ENCODE data around the gene TMEM86A.
A peak's percentile ranks its signal among the peaks of the same experiment; 100 is the strongest.

Gene TMEM86A

DNA sequence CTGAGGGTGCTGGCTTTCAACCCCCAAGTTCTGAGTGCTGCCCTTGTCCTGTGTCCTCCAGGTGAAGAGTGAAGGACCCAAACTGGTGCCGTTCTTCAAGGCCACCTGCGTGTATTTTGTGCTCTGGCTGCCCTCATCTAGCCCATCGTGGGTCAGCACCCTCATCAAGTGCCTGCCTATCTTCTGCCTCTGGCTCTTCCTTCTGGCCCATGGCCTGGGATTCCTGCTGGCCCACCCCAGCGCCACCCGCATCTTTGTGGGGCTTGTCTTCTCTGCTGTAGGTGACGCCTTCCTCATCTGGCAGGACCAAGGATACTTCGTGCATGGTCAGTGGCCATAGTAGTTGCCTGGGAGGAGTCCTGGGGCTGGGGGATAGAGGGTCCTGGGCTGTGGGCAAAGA is 2.3 kb downstream of the TMEM86A start:
- no peak for DNase-seq

DNA sequence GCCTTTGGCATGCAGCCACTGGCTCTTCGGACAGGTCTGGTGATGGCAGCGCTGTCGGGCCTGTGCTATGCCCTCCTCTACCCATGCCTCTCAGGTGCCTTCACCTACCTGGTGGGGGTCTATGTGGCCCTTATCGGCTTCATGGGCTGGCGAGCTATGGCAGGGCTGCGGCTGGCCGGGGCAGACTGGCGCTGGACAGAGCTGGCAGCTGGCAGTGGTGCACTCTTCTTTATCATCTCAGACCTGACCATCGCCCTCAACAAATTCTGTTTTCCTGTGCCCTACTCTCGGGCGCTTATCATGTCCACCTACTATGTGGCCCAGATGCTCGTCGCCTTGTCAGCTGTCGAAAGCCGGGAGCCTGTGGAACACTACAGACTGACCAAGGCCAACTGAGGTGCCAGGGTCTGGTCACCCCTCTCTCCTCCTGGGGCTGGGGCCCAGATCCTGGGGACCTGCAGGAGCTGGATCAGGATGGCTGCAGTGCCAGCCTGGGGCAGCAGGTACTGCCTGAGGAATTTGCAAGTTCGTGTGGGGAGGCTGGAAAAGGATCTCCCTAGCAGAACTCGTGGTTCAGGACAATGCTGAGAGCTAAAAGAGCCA is 3.1 kb downstream of the TMEM86A start:
- DNase-seq = no peak

DNA sequence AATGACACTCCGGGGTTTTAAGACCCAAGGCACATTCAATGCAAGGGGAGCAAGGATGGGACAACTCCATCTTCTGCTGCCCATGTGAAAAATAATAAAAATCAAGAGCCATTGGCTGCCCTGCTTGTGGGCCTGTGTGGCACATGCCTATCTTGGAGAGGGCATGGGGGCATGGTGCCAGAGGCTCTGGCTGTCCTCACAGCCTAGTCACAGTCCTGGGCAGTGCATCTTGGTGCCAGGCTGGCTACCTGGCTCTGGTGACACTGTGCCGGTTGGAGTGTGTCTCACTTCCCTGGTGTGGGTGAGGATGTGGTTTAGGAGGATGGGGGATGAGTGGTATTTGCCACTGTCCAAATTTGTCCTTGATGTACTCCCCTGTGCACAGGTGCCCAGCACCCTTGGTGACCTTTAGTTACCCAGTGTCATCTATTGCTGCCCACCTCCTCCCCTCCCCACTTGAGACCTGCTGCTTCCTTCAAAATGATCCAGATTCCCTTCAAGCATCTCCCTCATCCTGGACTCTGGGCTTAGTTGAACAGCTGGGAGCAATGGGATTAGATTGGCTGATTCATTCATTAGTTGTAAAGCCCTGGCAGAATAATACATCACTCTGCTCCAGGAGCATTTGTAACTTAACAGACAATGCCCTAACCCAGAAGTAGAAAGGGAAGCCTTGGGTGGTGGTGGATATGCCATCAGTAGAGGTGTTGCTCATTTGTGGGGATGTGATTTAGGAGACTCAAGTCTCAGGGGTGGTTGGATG is 4.6 kb downstream of the TMEM86A start:
- DNase-seq = no peak

DNA sequence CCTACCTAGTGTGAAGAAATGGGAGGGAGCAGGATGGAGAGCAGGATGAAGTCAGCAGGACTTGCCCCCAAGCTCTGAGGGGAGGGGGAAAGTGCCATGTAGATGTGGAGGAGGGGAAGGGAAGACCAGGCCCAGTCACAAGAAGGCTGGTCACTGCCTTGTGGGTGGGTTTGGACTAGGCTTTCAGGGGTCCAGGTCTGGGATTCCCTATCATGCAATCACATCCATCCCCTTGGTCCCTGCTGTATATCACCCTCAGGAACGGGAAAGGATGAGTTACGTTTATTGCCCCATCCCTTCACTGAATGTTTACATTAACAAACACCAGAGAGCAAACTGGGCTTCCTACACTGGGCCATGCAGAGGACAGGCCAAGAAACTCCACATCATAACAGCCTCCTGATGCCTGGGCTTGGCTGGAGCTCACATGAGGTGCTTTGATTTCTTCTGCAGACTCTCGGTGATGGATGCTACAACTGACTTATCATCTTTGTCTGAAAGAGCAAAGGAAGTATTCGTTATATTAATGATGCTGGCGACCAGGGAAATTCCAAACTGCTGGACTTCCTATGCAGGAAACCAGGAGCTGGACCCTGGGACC is 5.6 kb downstream of the TMEM86A start:
- DNase-seq = no peak

DNA sequence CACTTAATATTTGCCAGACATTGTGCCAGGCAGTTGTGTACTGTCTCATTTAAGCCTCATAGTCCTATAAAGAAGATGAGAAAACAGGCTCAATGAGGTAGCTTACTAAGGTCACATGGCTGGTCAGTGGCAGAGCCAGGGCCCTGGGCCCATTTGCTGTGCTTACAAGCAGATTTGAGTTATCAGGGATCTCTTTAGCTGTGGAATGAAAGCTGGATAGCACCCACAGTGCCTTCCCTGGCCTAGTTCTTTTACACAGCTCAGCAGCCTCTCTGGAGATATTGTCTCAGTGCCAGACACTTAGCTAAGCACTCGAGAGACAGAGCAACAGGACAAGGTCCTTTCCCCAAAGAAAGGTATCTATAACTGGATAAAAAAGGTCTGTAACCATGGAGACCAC is 6.1 kb downstream of the TMEM86A start:
- no peak for DNase-seq

DNA sequence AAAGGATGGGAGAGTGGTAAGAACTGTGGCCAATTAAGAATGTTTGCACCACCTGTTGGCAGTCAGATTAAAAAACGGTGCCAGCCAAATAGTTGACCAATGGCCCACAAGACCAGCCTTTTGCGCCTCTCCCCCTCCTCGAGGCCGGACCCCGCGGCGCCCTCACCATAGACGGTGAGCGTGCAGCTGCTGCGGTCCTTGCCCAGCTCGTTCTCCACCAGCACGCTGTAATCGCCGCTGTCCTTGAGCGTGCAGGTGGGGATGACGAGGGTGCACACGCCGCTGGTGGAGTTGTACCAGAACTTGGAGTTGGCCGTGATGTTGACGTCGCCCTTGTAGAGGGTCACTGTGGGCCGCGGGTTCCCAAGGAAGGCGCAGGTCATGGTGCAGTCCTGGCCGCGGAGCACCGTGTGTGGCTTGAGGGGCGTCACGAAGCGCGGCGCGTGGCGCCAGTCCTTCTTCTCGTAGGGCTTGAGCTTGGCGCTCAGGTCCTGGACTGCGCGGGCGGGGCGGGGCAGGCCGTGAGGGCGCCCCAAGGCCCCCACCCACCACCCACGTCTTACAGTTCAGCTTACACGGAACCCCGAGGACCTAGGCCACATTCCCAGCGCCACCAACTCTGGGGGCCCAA is 7.2 kb downstream of the TMEM86A start:
- peak; percentile 11 for DNase-seq

DNA sequence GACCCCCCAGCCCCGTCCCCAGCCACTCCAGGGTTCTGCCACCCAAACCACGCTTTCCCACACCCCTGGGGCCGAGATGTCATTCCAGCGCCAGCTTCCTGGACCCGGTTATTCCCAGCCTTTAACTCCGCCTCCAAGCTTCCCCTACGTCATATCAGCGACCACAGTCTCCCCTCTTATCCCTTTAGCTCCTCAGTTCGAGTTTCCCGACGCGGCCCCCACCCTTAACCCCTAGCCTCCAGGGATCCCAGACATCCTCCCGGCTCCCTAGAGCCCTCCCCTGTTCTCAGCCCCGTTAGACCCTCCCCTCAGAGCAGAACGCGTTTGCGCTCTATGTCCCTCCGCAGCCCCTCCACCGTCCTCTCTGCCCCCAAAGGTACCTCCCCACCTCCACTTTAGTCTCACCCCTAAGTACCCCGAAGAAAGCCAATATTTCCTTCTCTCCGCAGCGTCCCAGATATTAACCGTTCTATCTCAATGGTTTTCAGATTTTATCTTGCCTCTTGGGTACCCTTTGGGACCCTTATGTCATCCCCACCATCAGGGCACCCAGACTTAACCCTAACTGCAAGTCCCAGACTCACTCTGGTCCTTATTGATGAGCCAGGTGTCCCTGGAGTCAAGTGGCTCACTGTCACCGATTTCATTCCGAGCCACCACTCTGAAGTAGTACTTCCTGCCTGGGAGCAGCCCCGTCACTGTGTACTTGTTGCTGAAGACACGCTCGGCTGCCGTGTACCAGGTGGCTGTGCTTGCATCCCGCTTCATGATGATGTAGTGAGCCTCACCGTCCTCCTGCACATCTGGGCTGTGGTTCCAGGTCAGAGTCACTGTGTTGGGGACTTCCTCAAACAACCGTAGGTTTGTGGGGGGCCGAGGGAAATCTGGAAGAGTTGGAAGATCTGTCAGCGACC is 8.0 kb downstream of the TMEM86A start:
- DNase-seq = peak; percentile 37

DNA sequence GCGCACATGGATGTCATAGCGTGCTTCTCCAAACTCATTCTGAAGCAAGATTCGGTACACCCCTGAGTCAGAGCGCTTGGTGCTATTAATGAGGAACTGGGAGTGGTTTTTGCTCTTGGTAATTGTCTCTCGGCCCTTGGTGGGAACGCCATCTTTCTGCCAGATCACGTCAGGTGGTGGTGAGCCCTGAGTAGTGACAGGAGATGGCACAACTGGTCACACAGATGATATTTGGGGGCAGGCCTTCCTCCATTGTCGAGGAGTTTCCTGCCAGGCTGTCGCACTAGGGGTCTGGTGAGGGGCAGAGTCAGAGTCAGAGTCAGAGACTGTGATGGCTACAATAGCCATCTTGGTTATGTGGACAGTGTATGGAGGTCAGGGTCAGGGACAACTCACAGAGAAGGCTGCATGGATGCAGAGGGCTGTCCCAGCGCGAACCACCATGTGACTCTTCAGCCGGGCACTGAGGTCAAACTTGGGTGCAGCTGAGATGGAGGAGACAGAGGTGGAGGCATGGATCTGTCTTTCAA is 9.3 kb downstream of the TMEM86A start:
- no peak for DNase-seq

DNA sequence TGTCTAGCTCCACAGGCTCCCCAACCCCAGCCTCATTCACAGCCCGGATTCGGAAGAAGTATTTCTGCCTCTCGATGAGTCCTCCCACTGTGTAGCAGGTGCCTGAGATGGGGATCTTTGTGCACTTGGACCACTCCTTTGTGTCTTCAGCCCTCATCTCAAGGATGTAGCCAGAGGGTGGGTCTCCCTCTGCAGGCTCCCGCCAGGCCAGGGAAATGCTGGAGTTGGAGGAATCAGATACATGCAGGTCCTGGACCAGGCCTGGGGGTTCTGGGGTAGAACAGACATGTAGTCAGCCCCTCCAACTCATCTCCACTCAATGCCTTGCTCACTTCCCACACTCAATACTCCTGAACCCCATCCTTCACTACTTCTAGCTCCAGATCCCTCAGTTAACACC is 10.8 kb downstream of the TMEM86A start:
- DNase-seq = no peak

DNA sequence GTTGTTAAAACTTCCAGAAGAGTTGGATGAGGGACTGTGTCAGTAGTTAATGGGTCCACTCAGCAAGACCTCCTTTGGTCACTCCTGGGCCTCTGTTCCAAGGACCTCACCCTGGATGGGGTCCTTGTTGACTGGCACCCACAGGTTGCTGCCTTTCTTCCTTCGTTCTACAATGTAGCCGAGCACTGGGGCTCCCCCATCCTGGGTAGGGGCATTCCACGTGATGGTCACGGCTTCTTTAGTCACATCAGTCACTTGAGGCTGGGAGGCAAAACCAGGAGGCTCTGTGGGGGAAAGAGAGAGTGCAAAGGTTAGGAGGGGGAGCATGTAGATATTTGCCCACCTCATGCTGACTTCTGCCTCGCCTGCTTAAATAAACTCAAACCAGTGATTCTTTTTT is 12.0 kb downstream of the TMEM86A start:
- DNase-seq = no peak

DNA sequence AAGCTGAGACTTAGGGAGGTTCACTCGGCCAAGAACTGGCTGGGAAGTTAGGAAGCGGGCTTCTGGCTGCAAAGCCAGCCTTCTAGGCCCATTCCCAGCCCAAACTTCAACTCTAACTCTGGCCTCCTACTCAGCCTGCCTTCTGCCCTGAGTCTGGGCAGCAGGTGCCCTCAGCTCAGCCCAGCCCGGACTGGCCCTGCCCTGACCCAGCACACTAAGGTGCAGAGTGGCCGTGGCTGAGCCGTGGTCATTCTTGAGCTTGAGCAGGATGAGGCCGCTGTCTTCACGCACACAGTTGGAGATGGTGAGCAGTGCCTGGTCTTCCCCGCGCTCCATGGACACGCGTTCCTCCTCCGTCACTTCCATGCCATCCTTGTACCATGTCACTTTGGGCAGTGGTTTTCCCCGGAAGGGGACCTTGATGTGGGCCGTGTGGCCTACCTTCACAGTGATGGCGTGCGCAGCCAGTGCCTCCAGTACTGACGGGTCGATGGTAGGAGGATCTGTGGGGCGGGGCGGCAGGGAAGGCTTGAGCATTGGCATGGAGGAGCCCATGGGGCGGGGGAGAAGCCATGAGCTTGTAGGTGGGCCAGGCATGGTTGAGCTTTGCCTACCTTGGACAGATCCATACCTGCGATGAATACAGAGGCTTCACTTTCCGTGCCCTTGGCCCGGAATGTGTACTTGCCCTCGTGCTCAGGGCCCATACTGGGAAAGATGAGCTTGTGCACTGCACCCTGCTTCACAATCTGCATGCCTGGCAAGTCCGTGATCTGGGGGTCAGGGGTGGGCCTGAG is 15.3 kb downstream of the TMEM86A start:
- no peak for DNase-seq

DNA sequence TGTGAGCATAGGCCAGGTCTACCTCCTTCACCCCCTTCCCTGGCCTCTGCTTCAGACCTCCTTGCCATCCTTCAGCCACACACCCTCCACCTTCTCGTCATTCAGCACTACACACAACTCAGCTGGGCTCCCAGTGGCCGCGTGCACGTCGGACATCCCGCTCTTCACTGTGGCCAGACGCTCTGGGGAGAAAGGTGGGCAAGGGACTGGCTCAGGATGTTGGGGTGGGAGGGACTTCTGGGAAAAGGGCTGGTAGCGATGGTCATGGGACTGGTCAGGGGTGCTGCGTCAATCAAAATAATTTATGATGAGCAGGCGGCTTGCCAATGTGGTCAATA is 15.8 kb downstream of the TMEM86A start:
- no peak for DNase-seq

DNA sequence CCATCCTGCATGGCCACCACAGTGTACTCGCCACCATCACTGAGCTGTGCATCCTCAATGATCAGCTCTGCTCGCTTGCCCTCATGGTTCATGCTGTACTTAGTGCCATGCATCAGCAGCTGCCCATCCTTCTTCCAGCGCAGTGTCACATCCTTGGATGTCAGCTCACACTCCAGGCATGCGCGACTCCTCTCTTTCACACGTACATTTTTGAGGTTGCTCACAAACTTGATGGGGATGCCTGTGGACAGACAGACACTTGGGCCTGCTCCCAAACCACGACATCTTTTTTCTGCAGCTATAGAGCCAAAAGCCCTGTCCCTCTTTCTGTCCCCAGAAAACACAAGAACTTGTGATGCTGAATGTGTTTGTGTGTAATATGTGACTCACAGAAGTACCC is 16.9 kb downstream of the TMEM86A start:
- DNase-seq = no peak

DNA sequence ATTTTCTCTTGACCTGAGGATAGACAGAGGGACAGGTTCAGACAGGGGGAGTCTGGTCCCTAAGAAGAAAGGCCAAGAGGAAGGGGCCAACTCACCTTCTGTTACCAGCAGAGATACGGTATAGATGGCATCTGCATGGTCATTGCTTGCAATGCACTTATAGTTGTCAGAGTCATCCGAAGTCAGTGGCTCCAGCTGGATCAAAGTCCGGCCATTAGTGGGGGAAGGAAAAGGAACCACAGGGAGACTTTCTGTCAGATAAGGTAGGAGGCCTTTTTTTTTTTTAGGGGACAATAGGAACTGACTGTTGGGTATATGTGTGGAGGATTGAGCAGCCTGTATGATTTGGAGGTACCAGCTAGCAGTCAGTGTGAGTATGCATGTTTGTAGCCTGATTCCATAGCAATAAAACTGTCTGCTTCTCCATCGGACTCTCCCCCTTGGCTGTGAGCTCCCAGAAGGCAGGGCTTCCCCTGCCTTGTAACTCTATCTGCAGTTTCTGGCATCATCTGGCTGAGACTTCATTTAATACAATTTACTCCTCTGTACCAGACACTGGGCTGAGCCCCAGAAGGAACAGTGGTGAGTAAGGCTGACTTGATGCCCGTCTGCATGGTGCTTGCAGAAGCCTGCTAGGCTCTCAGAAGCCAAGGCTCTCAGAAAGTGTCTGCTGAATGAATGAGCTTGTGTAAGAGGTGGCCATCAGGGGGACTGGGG is 21.7 kb downstream of the TMEM86A start:
- no peak for DNase-seq

DNA sequence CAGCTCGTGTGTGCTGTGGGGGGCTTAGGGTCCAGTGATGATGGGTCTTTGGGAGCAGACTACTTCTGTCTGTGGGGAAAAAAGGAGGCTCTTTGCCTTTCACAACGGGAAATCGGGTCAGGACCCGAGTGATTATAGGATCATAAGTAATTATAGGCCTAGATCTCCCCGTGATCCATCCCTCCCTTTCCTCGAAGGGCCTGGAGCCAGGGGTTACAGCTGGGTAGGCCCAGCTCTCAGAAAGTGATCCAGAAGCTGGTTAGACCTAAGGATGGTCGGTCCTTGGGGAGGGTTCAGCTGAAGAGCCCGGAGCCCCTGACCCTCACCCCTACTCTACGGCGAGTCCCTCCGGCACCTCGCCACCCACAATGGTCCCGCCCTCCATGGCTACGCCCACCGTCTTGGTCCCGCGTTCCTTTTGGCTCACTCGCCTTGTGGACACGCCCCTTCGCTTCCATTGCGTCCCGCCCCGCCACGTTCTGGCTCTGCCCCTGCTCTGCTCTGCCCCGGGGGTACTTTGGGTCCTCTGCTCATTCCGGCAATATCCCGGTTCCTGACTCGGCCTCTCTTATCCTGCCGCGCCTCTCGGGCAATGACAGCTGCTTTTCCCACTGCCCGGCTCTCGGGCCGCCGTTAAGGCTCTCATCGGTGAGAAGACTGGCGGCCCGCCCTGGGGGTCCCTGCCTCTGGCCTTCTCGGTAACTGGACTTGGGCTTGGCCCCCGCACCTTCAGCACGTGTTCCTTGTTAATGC is 22.4 kb downstream of the TMEM86A start:
- DNase-seq = peak; percentile 71

DNA sequence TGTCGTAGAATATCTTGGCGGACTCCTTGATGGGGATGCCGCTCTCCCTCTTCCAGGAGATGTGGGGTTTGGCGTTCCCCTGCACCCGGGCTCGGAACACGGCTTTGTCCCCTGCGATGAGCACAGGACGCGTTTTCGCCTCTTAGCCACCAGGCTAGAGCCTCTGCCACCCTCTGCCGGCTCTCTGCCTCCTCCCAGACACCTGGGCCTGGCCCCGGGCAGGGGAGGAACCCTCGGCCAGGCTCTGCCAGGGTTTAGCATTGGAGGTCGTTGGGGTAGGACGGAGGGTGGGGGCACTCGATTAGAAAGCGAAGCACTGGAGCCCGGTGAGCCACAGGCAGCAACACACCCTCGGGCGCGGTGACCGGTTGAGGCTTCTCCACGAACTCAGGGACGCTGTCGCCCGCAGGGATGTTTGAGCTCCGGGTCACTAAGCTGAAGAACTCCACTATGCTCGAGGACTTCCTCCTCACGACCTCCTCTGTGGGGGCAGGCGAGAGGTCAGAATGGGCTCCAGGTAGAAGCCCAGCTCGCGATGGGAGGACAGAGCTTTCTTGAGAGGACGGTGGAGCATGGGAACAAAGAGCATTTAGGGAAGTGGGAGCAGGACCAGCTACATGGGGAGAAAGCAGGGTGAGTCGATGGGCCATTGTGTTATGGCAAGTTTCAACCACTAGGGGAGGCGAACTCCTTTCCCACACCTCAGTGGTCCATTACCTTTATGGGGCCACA is 23.1 kb downstream of the TMEM86A start:
- DNase-seq = peak; percentile 62

DNA sequence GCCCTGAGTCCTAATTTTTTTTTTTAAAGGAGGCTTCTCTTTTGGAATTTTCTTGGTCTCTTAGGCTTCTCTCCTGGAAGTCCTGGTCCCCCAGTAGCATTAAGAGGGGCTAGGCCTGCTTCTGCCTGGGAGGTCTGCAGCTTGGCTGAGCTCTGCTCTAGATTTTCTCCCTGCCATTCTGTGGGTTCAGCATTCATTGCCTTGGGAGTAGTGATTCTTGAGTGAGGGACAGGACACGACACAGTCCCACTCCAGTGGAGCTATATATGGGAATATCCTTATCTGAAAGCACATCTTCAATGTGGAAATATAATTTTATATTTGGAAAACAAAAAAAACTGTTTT is 23.7 kb downstream of the TMEM86A start:
- no peak for DNase-seq

DNA sequence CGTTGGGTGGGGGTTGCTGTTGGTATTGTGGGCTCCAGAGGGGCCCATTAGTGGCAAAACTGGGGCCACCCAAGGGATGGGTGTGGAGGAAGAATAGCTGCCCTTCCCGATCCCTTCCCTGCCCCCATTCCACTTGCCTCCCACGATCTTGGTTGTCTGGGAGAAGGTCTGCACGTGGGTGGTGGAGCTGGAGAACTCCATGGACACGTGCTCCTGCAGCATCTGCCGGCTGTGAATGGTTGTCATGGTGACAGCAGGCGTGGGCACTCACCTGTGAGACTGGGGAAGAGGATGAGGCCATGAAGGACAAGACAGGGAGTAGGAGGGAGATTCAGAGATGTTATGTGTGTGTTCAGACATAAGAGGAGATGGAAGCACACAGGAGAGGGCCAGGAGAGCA is 25.4 kb downstream of the TMEM86A start:
- DNase-seq = peak; percentile 46

DNA sequence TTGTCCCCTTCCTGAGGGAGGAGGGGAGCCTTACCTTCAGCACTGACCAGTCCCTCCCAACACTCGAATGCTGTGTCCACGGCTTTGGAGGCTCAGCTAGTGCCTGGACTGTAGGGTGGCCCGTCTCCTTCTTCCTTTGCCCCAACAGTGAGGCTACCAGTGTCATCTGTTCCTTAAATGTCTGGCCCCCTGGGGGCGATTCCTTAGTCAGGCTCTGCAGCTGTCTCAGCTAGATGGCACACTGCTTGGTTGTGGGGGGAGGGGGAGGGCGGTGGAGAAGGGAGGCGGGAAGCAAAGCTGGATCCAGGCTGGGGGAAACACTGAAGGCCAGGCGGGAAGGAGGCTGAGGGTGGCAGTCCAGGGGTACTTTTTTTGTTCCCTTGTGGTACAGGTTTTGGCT is 27.5 kb downstream of the TMEM86A start, which contains the start of gene IGSF22:
IGSF22 (minus strand) TSS at position 149 of the 400 bp plus-strand sequence. CDS start 1,952 bp downstream, outside the sequence.
- DNase-seq = no peak
